Measurements from ENCODE around the gene BCAS1.

The BCAS1 gene

GRCh38 chr20:53970232-53970631, 100.2 kb downstream of the BCAS1 start:
- Histone ChIP-seq H3K4me1 (ENCODE audit: insufficient read depth, insufficient read length) (no peaks in the 10 kb centered on the region), H3K9ac (ENCODE audit: insufficient read length, low read depth) (no peak overlapping the region), H3K4me3 (ENCODE audit: insufficient read length, low read depth) (no peak overlapping the region), H3K27me3 (ENCODE audit: insufficient read depth, insufficient read length) (no peaks in the 10 kb centered on the region), H3K9me3 (ENCODE audit: insufficient read depth, low read length) (0 out of 2 replicates have a peak, but pooled peaks cover 3% of the 10 kb centered on the region), H3K36me3 (ENCODE audit: insufficient read depth, insufficient read length, low read length) (no peaks in the 10 kb centered on the region)
- no peak for DNase-seq (ENCODE audit: low read depth, low spot score)
- TF ChIP-seq YY1 (IDR thresholded peaks at IDR 0.05; ENCODE audit: insufficient read depth, insufficient read length) (no peak), ZNF274 (IDR thresholded peaks at IDR 0.05; ENCODE audit: low read depth, low read length) (no peak), SUZ12 (IDR thresholded peaks at IDR 0.05; ENCODE audit: extremely low read depth, insufficient read depth, insufficient read length) (no peak)

- H3K4me3 ChIP-seq (ENCODE audit: insufficient read length, low read depth) = no peak overlapping the region
- no peaks in the 10 kb centered on the region for H3K36me3 ChIP-seq (ENCODE audit: insufficient read depth, insufficient read length, low read length)
- no peak overlapping the region for H3K9ac ChIP-seq (ENCODE audit: insufficient read length, low read depth)
- no peak for TF ChIP-seq SUZ12 (IDR thresholded peaks at IDR 0.05; ENCODE audit: extremely low read depth, insufficient read depth, insufficient read length)
- no peak for TF ChIP-seq ZNF274 (IDR thresholded peaks at IDR 0.05; ENCODE audit: low read depth, low read length)
- TF ChIP-seq YY1 (IDR thresholded peaks at IDR 0.05; ENCODE audit: insufficient read depth, insufficient read length) = no peak
- H3K9me3 ChIP-seq (ENCODE audit: insufficient read depth, low read length) = no peaks in the 10 kb centered on the region
- no peaks in the 10 kb centered on the region for H3K4me1 ChIP-seq (ENCODE audit: insufficient read depth, insufficient read length)
- H3K27me3 ChIP-seq (ENCODE audit: insufficient read depth, insufficient read length) = no peaks in the 10 kb centered on the region
- no peak for DNase-seq (ENCODE audit: low read depth, low spot score)
These were observed 102.9 kb downstream of the BCAS1 start for GRCh38 chr20:53967527-53967926.

GRCh38 chr20:53966774-53967398, 103.5 kb downstream of the BCAS1 start:
- H3K9ac ChIP-seq (ENCODE audit: insufficient read length, low read depth) = no peak overlapping the region
- H3K36me3 ChIP-seq (ENCODE audit: insufficient read depth, insufficient read length, low read length) = no peaks in the 10 kb centered on the region
- no peaks in the 10 kb centered on the region for H3K4me1 ChIP-seq (ENCODE audit: insufficient read depth, insufficient read length)
- no peak for DNase-seq (ENCODE audit: low read depth, low spot score)
- TF ChIP-seq SUZ12 (IDR thresholded peaks at IDR 0.05; ENCODE audit: extremely low read depth, insufficient read depth, insufficient read length) = no peak
- TF ChIP-seq ZNF274 (IDR thresholded peaks at IDR 0.05; ENCODE audit: low read depth, low read length) = no peak
- TF ChIP-seq YY1 (IDR thresholded peaks at IDR 0.05; ENCODE audit: insufficient read depth, insufficient read length) = no peak
- H3K4me3 ChIP-seq (ENCODE audit: insufficient read length, low read depth) = no peak overlapping the region
- H3K9me3 ChIP-seq (ENCODE audit: insufficient read depth, low read length) = no peaks in the 10 kb centered on the region
- H3K27me3 ChIP-seq (ENCODE audit: insufficient read depth, insufficient read length) = no peaks in the 10 kb centered on the region

- no peak for TF ChIP-seq SUZ12 (IDR thresholded peaks at IDR 0.05; ENCODE audit: extremely low read depth, insufficient read depth, insufficient read length)
- no peak for TF ChIP-seq ZNF274 (IDR thresholded peaks at IDR 0.05; ENCODE audit: low read depth, low read length)
- no peak for TF ChIP-seq YY1 (IDR thresholded peaks at IDR 0.05; ENCODE audit: insufficient read depth, insufficient read length)
- Histone ChIP-seq H3K9me3 (ENCODE audit: insufficient read depth, low read length) (no peaks in the 10 kb centered on the region), H3K4me3 (ENCODE audit: insufficient read length, low read depth) (no peak overlapping the region), H3K9ac (ENCODE audit: insufficient read length, low read depth) (no peak overlapping the region), H3K27me3 (ENCODE audit: insufficient read depth, insufficient read length) (no peaks in the 10 kb centered on the region), H3K36me3 (ENCODE audit: insufficient read depth, insufficient read length, low read length) (no peaks in the 10 kb centered on the region), H3K4me1 (ENCODE audit: insufficient read depth, insufficient read length) (no peaks in the 10 kb centered on the region)
- DNase-seq (ENCODE audit: low read depth, low spot score) = no peak
These were observed 105.7 kb downstream of the BCAS1 start for GRCh38 chr20:53964501-53965253.

GRCh38 chr20:53964067-53964466, 106.3 kb downstream of the BCAS1 start:
- no peak for TF ChIP-seq YY1 (IDR thresholded peaks at IDR 0.05; ENCODE audit: insufficient read depth, insufficient read length)
- TF ChIP-seq SUZ12 (IDR thresholded peaks at IDR 0.05; ENCODE audit: extremely low read depth, insufficient read depth, insufficient read length) = no peak
- no peak for TF ChIP-seq ZNF274 (IDR thresholded peaks at IDR 0.05; ENCODE audit: low read depth, low read length)
- no peak for DNase-seq (ENCODE audit: low read depth, low spot score)
- Histone ChIP-seq H3K4me3 (ENCODE audit: insufficient read length, low read depth) (no peak overlapping the region), H3K27me3 (ENCODE audit: insufficient read depth, insufficient read length) (no peaks in the 10 kb centered on the region), H3K9me3 (ENCODE audit: insufficient read depth, low read length) (no peaks in the 10 kb centered on the region), H3K4me1 (ENCODE audit: insufficient read depth, insufficient read length) (no peaks in the 10 kb centered on the region), H3K36me3 (ENCODE audit: insufficient read depth, insufficient read length, low read length) (no peaks in the 10 kb centered on the region), H3K9ac (ENCODE audit: insufficient read length, low read depth) (no peak overlapping the region)

- no peaks in the 10 kb centered on the region for H3K36me3 ChIP-seq (ENCODE audit: insufficient read depth, insufficient read length, low read length)
- H3K4me3 ChIP-seq (ENCODE audit: insufficient read length, low read depth) = no peak overlapping the region
- DNase-seq (ENCODE audit: low read depth, low spot score) = no peak
- H3K9me3 ChIP-seq (ENCODE audit: insufficient read depth, low read length) = no peaks in the 10 kb centered on the region
- H3K4me1 ChIP-seq (ENCODE audit: insufficient read depth, insufficient read length) = no peaks in the 10 kb centered on the region
- H3K27me3 ChIP-seq (ENCODE audit: insufficient read depth, insufficient read length) = no peaks in the 10 kb centered on the region
- H3K9ac ChIP-seq (ENCODE audit: insufficient read length, low read depth) = no peak overlapping the region
- no peak for TF ChIP-seq SUZ12 (IDR thresholded peaks at IDR 0.05; ENCODE audit: extremely low read depth, insufficient read depth, insufficient read length)
- no peak for TF ChIP-seq ZNF274 (IDR thresholded peaks at IDR 0.05; ENCODE audit: low read depth, low read length)
- TF ChIP-seq YY1 (IDR thresholded peaks at IDR 0.05; ENCODE audit: insufficient read depth, insufficient read length) = no peak
These were observed 106.8 kb downstream of the BCAS1 start for GRCh38 chr20:53963635-53964034.

- no peak for DNase-seq (ENCODE audit: low read depth, low spot score)
- TF ChIP-seq ZNF274 (IDR thresholded peaks at IDR 0.05; ENCODE audit: low read depth, low read length) = no peak
- TF ChIP-seq SUZ12 (IDR thresholded peaks at IDR 0.05; ENCODE audit: extremely low read depth, insufficient read depth, insufficient read length) = no peak
- no peak for TF ChIP-seq YY1 (IDR thresholded peaks at IDR 0.05; ENCODE audit: insufficient read depth, insufficient read length)
- H3K4me1 ChIP-seq (ENCODE audit: insufficient read depth, insufficient read length) = no peaks in the 10 kb centered on the region
- no peak overlapping the region for H3K9ac ChIP-seq (ENCODE audit: insufficient read length, low read depth)
- H3K4me3 ChIP-seq (ENCODE audit: insufficient read length, low read depth) = no peak overlapping the region
- no peaks in the 10 kb centered on the region for H3K27me3 ChIP-seq (ENCODE audit: insufficient read depth, insufficient read length)
- no peaks in the 10 kb centered on the region for H3K9me3 ChIP-seq (ENCODE audit: insufficient read depth, low read length)
- no peaks in the 10 kb centered on the region for H3K36me3 ChIP-seq (ENCODE audit: insufficient read depth, insufficient read length, low read length)
These were observed 108.0 kb downstream of the BCAS1 start for GRCh38 chr20:53962388-53962787.

All from NT2/D1 (cell line).